Measurements from ENCODE around the gene GALNT10. TPM values are rescaled to one million over a fixed set of nuclear protein-coding genes. Genes with fewer than 3 reads are reported as not detected.

Gene GALNT10
- total RNA-seq, 4 donors from 2014 or later: 5.6 to 22.9 (median 14.4) TPM

- no peaks in the 10 kb centered on the region for H3K9me3 ChIP-seq
- no peak for DNase-seq
- intact Hi-C loops (cut with DNase I; ENCODE audit: low total_unique reads): no loop called here
Measured at GRCh38 chr5:154376481-154376880, 185.9 kb downstream of the GALNT10 start.

GRCh38 chr5:154377754-154378533, 187.4 kb downstream of the GALNT10 start:
- Histone ChIP-seq H3K36me3 (no peaks in the 10 kb centered on the region), H3K9me3 (no peaks in the 10 kb centered on the region)

More at GRCh38 chr5:154376481-154376880, 185.9 kb downstream of the GALNT10 start:
- Histone ChIP-seq H3K27me3 (no peaks in the 10 kb centered on the region), H3K4me1 (no peaks in the 10 kb centered on the region), H3K36me3 (no peaks in the 10 kb centered on the region), H3K4me3 (no peak overlapping the region), H3K27ac (no peak overlapping the region)
- TF ChIP-seq CTCF (IDR thresholded peaks at IDR 0.05): no peak
- TF ChIP-seq POLR2A (IDR thresholded peaks at IDR 0.05): no peak

GRCh38 chr5:154380263-154380662, 189.7 kb downstream of the GALNT10 start:
- H3K4me1 ChIP-seq: no peaks in the 10 kb centered on the region
- no peak overlapping the region for H3K27ac ChIP-seq
- DNase-seq: no peak
- no peaks in the 10 kb centered on the region for H3K9me3 ChIP-seq
- intact Hi-C loops (cut with DNase I; ENCODE audit: low total_unique reads): no loop called here
- TF ChIP-seq CTCF (IDR thresholded peaks at IDR 0.05) (no peak), POLR2A (IDR thresholded peaks at IDR 0.05) (no peak)
- no peaks in the 10 kb centered on the region for H3K27me3 ChIP-seq
- H3K4me3 ChIP-seq: no peak overlapping the region
- no peaks in the 10 kb centered on the region for H3K36me3 ChIP-seq

More at GRCh38 chr5:154377754-154378533, 187.4 kb downstream of the GALNT10 start:
- Histone ChIP-seq H3K4me3 (no peak overlapping the region), H3K27ac (no peak overlapping the region), H3K27me3 (no peaks in the 10 kb centered on the region), H3K4me1 (no peaks in the 10 kb centered on the region)
- intact Hi-C loops (cut with DNase I; ENCODE audit: low total_unique reads): no loop called here
- no peak for TF ChIP-seq CTCF (IDR thresholded peaks at IDR 0.05)
- TF ChIP-seq POLR2A (IDR thresholded peaks at IDR 0.05): no peak
- DNase-seq: no peak

- H3K27ac ChIP-seq: no peak overlapping the region
- H3K9me3 ChIP-seq: no peaks in the 10 kb centered on the region
- H3K4me1 ChIP-seq: no peaks in the 10 kb centered on the region
- intact Hi-C loops (cut with DNase I; ENCODE audit: low total_unique reads): no loop called here
- no peak overlapping the region for H3K4me3 ChIP-seq
- no peaks in the 10 kb centered on the region for H3K36me3 ChIP-seq
- TF ChIP-seq CTCF (IDR thresholded peaks at IDR 0.05) (no peak), POLR2A (IDR thresholded peaks at IDR 0.05) (no peak)
- no peak for DNase-seq
- H3K27me3 ChIP-seq: no peaks in the 10 kb centered on the region
Measured at GRCh38 chr5:154384480-154385235, 194.1 kb downstream of the GALNT10 start.

GRCh38 chr5:154385236-154385512, 194.6 kb downstream of the GALNT10 start:
- H3K36me3 ChIP-seq: no peaks in the 10 kb centered on the region
- no peak for DNase-seq
- no peaks in the 10 kb centered on the region for H3K9me3 ChIP-seq
- TF ChIP-seq CTCF (IDR thresholded peaks at IDR 0.05) (no peak), POLR2A (IDR thresholded peaks at IDR 0.05) (no peak)
- H3K27ac ChIP-seq: no peak overlapping the region
- no peak overlapping the region for H3K4me3 ChIP-seq
- no peaks in the 10 kb centered on the region for H3K27me3 ChIP-seq
- intact Hi-C loops (cut with DNase I; ENCODE audit: low total_unique reads): no loop called here
- H3K4me1 ChIP-seq: no peaks in the 10 kb centered on the region

All from uterus (tissue), 4 donors.